GM21529 (cell line): ENCODE data around the gene PXN.

Source experiments
- ATAC-seq: cut with Tn5 transposase; IDR thresholded peaks from one replicate; pipeline ENCODE4 v1.9.1; 2021; ENCODE audit not compliant: unreplicated experiment

Gene PXN

DNA sequence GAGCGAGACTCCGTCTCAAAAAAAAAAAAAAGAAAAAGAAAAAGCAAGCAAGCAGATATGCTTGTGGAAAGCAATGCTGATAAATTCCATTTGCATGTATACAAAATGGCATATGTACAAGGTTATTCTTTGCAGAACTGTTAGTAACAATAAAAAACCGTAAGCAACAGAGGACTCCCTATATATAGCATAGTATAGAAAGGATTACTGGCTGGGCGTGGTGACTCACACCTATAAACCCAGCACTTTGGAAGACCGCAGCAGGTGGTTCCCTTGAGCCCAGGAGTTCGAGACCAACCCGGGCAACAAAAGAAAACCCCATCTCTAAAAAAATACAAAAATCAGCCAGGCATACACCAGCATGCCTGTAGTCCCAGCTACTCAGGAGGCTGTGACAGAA, 84.6 kb downstream of the PXN start:
- no peak for ATAC-seq

DNA sequence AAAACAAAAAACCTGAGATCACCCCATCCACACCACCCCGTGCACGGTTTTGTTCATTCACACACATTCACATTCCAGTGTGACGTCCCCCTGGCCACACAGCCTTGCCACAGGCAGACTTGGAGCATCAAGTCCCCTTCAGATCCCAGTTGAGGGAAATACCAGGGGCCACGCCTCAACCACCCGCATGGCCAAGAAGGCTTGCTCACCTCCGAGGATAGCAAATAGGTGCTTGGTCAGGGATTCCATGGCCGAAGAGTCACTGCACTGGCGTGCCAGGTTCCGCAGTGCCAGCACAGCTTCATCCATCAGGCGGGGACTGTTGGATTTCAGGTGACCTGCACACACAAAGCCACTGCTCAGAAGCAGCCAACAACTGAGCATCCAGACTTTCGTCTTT, 90.0 kb downstream of the PXN start:
- ATAC-seq: no peak

DNA sequence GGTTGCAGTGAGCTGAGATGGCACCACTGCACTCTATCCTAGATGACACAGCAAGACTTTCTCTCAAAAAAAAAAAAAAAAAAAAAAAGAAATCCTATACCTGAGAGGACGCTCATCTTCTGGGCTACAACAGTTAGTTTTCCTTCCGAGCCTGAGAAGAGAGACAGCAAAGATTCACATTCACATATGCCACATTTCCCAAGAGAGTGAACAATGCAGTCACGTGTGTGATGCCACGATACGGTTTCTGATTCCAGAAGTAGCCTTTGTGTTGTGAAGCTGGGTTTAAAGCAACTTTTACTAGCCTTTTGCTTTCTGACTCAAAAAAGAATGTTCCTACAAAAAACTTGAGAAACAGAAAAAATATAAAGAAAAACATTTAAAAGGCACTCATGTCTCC, 90.5 kb downstream of the PXN start:
- no peak for ATAC-seq

DNA sequence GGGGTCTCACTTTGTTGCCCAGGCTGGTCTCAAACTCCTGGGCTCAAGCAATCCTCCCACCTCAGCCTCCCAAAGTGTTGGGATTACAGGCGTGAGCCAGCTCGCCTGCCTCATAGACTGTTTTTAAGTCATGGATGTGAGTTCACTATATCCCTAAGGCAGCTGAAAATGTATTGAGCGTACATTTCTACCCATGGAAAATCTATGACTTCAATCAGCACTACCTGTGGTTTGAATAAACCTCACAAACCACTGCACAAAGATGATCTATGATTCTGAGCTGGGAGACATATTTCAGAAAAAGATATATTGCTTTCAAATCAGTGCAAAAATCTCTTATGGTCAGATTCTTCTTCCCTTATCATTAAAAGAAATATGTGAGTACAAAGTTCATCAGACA, 93.5 kb downstream of the PXN start:
- ATAC-seq: no peak

DNA sequence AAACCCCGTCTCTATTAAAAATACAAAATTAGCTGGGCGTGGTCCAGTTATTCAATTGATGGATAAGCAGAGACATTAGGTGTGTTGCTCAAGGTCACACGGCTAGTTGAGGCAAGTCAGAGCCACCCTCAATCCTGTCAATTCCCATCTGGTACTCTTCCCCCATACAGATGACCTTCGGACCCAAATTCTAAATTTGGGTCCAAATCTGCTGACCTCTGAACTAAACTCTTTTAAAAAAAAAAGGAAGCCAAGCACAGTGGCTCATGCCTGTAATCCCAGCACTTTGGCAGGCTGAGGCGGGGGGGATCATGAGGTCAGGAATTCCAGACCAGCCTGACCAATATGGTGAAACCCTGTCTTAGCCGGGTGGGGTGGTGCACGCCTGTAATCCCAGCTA, 94.9 kb downstream of the PXN start:
- no peak for ATAC-seq

DNA sequence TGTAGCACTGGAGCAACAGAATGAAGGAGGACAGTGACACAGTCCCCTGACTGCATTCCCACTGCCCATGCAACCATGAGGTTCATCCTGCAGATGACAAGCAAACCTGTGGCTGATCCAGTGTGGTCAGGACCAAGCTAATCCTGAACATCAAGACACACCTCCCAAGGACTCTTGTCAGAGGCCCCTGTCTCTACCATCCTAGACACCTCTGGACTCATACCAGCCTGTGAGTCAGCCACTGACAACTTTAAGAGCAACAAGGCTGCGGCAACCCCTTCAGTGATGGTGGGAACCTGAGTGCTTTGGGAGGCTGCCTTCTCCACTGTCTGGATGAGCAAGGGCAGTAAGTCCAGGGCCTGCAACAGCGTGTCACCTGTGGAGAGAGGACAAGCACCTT, 95.6 kb downstream of the PXN start:
- no peak for ATAC-seq

DNA sequence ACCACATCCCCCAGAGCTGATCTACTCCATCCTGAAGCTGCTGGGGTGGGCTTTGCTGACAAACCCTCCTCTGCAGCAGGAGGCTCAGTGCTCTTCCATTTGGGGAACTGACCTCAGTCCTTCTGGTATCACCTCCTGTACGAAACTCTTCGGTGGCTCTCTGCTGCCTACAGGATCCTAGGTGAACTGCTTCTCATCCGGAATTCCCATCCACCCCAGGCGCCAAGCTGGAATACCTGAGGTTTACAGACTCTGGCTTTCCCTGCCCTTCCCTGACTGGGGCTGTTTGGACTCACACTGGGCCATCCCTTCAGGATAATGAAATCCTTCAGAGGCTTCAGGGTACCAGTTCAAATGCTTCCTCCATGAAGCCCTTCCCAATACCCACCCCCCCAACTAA, 97.2 kb downstream of the PXN start:
- ATAC-seq: no peak

DNA sequence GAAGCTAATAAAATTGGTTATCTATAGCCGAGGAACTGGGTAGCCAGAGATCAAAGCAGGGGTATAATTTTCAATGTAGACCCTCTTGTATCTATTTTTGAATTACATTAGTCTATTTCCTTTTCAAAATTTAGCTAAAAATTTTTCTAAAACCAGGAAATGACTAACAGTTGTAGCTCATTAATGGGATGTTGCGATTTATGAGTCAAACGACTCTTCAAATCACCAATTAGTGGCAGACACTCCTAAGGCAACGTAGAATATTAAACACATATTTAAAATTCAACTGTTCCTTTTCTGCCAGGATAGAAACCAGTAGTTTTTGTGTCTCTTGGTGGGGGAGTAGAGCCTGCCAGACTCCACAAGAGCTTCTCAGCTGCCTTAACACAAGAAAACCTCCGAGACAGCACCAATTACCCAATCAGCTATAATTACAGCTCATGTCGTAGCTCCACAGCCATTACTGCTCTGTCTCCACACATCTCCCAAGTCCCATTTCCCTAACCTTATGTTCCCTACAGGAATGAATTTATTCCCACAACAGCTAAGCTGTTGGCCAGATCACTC, 97.9 kb downstream of the PXN start:
- no peak for ATAC-seq

DNA sequence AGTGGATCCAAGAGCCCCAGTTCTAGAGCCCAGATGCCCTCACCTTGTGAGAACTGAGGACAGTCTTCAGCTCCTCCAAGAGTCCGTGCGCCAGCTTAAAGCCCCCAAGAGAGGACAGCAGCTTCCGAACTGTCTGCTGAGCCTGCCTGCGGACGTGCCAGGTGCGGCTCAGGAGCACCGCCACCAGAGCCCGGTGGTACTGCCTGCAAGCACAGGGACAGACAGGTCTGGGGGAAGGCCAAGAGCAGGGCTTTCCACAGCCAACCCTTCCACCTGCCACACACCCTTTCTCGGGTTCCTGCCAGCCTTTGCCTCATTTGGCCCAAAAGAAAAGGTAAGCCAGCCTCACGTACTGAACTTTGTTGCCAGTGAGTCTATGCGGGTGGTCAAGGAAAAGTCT, 101.2 kb downstream of the PXN start:
- ATAC-seq: no peak

DNA sequence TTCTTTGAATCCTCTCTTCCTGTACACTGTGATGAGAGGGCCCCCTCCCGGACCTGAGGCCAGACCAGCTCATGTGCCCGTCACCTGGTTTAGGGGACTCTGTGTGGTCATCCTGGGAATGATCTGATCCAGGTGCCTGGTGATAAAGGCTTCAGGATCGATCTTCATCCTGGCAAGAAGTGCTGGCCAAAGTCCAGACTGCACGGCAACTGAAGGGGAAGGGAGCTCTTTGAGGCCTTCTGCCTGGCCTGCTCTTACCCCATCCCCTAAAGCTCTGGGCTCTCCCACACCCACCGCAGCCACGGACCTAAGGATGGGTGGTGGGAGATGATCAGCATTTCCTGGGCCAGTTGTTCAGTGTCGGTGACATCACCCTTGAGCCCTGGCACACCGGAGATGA, 102.8 kb downstream of the PXN start:
- ATAC-seq: no peak

DNA sequence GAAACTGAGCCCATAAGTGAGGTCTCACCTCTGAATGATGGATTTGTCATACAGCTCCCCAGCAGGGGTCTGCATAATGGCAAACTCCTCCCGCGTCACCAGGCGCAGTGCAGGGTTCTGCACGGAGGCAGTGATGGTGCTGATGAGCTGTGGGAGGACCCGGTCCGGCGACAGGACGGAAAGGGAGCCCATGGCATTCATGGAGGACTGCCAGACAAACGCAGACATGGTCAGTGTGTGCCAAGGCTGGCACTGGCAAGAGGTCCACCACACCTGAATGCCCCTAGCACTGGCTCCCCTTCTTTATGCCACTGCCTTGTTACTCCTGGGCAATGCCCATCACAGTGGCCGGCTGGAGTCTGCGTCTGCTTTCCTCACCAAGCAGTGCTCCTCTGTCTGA, 103.7 kb downstream of the PXN start:
- ATAC-seq: no peak
